HG03442 (cell line): Measurements from ENCODE around the gene TLE3.

Experiments
- ATAC-seq: cut with Tn5 transposase; IDR thresholded peaks from one replicate; pipeline ENCODE4 v1.9.1; 2021; ENCODE audit warnings: mild to moderate bottlenecking, moderate library complexity; ENCODE audit not compliant: unreplicated experiment

Gene TLE3

DNA sequence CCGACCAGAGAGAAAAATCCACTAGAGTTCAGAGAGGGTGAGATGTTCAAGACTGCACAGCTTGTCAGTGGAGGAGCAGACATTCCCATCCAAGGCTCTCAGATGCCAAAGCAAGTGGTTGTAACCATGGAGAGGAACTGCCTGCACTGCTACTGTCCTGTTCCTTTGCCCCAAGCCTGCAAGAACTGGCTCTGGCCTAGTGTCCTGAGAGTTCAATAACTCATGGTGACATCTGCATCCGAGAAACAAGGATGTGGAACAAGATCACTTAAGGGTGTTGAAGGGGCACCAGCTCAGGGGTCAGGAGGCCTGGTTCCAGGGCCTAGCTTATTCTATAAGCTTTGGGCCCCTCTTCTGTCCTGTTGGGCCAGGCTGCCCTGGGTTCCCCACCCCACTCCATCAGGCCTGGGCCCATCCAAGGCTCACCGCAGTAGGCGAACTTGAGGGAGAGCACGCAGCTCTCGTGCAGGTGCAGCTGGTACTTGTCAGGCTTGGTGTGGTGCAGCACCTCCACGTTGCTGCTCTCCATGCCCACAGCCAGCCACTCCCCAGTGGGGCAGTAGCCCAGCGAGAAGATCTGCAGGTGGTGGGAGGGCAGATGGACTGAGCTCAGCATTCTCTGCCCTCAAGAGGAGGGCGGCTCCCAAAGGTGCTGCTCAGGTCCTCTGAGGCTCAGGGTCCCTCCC lies 45.6 kb downstream of the TLE3 start:
- ATAC-seq, result no peak

DNA sequence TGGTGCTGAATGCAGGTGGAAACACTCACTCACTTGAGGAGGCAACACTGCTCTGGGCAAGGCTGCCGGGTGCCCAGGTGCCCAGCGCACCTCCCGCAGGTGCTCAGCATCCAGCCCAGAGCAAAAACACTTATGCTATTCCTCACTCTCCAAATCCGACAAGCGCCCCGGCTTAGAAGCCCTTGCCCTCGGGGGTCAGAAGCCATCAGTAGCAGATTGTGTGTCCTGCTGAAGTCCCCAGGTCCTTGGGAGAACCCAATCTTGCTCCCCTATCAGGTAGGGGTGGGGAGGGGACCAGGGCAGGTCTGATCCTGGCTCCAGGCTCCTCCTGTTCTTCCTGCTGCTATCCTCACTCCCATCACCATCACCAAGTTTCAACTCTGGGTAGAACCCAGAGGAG lies 46.7 kb downstream of the TLE3 start:
- ATAC-seq, result no peak

DNA sequence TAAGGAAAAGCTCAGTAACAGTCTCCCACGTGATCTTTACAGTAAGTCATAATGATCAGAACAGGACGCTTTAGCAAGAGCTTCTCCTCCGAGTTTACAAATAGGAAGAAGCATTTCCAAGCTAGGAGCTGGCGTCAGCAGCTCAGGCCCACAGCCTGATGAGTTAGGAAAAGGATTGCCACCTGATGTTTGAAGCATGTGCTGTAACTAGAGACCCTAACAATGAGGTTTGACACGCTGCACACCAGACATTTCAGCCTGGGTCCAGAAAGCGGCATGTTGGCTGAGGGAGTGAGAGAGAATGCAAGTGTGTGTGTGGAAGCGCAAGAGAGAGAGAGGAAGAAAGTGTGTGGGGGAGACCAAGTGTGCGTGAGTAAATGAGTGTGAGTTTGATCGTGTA lies 47.3 kb downstream of the TLE3 start:
- no peak for ATAC-seq

DNA sequence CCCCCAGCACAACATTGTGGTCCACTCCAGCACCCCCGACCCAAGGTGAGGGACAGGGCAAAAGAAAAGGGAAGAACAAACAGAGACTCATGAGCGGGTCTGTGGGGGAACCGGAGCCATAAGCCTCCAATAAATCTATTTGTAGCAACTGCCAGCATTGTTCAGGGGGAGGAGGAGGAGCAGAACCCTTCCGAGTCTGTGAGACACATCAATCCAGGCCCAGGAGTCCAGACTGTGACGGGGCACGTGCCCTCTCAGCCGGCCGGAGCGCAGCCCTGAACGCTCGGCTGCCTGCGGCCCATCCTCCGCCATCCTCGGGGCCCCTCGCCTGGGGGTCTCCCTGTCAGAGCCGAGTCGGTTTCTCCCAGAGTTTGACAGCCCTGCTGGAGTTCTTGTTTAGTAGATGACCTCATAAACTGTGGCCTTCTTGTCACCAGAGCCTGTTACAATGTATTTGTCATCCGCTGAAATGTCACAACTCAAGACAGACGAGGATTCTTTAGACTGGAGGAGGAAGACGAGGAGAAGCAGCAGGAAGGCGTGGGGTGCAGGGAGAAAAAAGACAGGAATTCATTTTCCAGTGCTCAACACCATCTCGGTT lies 47.9 kb downstream of the TLE3 start:
- no peak for ATAC-seq

DNA sequence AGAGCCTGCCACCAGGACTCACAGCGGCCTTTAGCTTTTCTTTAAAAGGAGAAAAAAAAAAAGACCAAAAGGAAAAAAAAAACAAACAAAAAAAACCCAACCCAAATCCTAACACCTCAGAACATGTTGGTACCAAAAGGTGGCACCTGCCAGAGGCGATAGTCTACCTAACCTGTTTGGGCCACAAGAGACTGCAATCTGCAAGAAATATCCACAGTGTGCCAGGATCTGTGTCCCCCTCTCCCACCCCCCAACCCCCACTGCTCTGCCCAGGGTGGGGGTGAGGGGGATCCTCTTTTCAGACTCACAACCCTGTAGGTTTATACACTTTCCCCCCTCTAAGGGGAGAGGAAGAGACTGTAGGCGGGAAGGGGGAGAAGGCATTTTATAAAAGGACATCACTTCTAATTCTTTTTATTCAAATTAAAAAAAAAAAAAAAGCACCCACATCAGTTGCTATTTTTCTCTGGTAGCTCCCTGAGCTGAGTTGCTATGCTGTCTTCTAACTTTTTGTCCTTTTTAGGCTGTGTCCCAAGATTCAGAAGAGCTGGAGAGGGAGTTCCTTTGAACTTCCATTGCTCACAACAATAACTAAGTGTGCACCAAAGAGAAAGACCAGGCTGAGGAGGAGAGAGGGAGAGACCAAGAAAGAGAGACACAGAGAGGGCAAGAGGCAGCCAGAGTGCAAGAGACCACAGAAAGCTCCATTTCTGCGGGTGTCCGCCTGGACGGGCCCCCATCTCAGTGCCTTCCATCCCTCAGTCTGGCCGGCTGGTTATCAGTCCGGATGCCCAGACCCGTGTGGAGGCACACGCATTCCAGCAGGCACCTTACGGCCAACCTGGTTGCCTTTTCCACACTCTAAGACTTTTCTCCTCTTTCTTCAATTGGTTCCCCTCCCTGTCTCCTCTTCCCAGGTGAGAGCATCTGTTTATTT lies 48.9 kb downstream of the TLE3 start:
- no peak for ATAC-seq

DNA sequence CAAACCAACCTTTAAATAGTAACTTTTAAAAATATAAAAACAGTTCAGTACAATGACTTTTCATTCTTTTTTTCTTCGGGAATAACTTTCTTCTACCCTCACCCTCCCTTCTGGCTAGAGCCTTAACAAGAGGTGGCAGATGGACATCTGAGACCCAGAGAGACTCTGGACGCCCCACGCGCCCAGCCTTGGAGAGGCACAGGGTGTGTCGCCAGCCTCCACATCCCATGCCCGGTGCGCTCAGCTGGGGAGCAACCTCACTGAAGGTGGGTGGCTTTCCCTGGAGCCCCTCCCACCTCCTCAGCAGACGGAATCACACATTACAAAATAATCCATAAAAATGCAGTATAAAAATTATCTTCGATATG lies 49.5 kb downstream of the TLE3 start:
- ATAC-seq, result no peak

DNA sequence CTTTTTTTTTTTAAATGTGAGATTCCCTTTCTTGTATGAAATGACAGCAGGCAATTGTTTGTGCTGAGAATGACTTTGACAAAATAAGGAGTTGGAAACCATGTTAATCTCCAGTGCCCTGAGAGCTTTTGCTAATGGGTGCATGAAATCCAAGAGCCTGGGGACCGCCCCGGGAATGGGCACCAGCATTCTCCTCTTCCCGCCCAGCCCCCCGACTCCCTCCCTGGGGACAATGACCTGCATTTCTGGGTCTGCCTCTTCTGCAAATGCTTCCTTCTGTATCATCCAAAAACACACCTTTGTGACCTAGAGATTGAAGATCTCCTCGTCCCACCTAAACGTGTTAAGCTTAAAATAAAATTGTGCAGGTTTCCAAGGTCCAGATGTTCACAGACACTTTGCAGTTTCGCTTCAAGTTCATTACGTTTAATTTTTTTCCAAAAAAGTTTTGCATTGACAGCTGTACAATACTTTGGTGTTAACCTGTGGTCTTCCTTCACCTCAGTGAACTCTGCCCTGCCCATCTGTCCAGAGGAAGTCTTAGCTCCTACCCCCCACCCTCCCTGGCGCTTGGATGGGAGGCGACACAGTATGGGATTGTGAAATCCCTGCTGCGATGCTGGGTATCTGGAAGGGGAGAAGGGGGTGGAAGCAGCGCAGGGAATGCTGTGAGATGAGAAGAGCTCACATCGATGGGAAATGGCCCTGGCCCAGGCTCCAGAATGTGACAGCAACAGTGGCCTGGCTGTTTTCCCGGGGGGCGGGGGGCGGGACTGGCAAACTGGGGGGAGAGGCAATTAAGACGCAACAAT lies 50.1 kb downstream of the TLE3 start:
- no peak for ATAC-seq

DNA sequence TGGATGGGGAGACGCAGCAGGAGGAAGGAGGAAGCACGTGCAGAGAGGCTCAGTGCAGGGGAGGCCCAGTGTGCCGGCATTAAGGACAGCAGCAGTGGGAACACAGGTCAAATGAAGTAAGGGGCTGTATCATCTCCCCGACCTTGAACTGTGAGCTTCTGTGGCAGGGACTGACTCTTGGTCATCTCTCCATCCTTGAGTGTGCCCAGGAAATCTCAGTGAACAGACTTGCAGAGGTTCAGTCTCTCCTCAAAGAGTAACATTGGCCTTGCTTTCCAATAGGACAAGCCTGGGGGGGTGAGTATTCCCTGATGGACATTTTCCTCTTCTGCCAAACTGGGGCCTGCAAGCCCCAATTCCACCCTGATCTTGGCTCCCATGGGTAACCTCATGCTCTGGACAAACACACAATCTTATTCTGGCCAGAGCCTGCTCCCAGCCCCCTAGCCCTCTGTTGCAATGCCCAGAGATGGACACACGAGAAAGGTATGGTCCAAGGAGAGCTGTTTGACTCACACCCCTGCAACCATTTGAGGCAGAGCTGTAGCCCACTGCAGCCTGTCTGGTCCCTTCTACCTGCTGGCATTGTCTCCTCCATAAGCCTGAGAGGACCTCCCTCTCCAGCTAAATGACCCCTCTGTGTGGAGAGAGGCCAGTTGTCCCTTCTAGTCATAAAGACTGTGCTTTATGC lies 50.9 kb downstream of the TLE3 start:
- ATAC-seq, result no peak

DNA sequence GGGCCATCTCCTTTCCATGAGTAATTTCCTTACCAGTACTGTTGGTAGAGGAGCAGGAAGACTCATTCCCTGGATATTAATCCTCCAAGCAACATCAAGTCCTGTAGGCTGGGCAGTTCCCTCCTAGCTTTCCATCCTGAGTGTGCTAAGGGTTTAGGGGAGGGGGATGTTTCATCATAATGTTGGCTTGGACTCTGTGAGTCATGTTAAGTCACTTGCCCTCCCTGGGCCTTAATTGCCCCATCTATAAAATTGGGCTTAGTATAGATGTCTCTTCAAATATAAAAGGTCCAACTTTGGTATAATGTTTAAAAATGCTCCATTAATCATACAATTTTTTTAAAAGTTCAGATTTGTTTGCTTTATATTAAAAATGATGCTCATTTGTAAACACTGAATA lies 52.7 kb downstream of the TLE3 start:
- ATAC-seq, result no peak

DNA sequence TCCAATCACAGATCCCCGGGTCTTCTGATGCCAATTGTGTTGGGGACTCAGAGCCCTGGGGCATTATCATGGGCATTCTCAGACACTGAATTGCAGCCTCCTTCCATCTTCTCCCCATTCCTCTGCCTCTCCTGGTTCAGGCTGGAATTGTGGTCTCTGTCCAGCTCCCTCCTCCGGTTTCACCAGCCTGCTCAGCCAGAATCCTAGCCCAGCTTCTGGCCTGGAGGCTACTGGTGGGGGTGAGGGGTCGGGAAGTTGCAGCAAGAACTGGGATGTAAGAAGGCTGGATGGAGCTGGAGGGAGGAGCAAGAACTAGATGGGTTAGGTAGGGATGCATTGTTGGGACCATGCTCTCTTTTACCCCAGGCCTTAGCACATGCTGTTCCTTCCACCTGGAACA lies 53.5 kb downstream of the TLE3 start:
- no peak for ATAC-seq

DNA sequence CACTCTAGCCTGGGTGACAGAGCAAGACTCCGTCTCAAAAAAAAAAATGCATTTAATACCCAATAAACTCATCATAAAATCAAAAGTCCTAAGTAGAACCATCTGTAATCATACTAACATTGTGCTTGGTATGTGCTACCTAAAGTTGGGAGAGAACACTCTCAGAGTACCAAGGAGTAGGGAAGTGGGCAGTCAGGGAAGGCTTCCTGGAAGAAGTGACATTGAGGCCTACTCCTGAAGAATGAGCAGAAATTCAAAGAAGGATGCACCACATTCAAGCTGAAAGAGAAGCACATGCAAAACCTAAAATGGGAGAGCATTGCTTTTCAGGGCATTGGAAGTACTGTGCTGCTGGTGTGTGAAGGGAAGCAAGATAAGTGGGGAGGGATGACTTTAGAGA lies 54.1 kb downstream of the TLE3 start:
- no peak for ATAC-seq

DNA sequence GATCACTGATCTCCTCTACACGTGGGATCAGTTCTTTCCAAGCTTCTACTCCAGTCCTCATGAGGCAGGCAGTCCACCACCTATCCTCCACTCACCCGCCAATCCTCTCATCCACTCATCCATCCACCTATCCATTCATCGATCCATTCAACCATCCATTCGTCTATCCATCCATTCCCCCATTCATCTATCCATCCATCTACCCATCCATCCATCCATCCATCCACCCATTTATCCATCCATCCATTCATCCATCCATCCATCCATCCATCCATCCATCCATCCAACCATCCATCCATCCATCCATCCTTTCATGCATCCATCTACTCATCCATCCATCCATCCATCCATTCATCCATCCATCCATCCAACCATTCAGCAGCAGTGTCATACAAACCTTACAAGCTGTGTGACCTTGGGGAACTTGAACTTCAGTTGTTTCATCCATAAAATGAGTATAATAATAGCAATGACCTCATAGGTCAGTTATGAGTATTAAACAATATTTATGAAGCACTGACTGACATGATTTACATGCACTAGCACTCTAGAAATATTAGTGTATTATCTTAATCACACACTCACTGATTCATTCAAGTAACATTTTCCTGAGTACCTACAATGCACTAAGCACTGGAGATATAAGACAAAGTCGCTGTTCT lies 55.0 kb downstream of the TLE3 start:
- ATAC-seq, result no peak

DNA sequence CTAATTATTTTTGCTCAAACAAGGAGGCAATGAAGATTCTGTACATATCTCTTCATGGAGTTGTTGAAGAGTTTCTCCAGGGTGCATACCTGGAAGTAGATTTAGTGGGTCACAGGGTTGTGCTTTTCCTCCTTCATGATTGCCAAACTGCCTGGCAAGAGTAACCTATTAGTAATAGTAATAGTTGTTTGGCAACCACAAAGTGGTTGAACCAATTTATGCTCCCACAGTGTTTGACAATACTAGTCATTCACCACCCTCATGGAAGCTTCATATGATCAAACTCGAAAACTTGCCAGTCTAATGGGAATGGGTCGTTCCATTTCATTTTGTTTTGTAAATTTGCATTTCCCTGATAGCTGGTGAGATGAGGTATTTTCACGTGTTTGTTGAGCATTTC lies 57.8 kb downstream of the TLE3 start:
- no peak for ATAC-seq

DNA sequence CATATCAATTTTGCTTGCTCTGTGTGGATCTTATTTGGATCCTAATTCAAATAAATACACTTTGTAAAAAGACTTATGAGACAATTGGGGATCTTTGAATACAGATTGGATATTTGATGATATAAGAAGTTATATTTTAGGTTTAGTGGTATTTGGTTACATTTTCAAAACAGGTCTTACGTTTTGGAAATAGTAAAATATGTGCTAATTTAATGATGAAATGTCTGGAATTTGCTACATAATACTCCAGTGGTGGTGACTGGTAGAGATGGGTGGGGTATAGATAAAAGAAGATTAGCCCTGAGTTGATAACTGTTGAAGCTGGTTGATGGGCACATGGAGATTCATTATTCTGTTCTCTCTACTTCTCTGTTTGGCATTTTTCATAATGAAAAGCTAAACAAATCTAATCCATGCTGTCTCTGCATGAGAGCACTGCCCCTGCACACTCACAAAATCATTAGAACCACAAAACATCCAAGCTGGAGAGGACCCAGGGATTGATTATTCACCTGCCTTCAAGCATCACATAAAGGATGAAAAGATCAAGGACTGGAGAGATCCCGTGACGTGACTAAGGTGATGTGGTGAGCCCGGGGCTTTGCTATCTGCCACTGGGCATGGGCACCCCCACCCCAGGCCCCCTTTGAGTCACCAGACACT lies 58.9 kb downstream of the TLE3 start:
- no peak for ATAC-seq

DNA sequence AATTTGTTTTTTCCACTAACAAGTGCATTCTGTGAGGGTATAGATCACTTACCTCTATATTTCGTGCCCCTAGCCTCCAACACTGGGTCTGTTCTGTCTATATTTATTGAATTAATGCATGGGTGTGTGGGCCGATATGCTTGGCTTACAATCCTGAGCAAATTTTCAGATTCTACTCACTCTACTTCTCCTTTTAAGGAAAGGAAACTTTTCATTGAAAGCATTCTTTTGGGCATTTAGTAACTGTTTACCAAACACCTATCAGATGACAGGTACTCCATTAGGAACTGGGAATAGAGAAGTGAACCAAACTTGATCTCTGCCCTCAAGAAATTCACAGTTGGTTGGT lies 60.5 kb downstream of the TLE3 start:
- ATAC-seq, result no peak

DNA sequence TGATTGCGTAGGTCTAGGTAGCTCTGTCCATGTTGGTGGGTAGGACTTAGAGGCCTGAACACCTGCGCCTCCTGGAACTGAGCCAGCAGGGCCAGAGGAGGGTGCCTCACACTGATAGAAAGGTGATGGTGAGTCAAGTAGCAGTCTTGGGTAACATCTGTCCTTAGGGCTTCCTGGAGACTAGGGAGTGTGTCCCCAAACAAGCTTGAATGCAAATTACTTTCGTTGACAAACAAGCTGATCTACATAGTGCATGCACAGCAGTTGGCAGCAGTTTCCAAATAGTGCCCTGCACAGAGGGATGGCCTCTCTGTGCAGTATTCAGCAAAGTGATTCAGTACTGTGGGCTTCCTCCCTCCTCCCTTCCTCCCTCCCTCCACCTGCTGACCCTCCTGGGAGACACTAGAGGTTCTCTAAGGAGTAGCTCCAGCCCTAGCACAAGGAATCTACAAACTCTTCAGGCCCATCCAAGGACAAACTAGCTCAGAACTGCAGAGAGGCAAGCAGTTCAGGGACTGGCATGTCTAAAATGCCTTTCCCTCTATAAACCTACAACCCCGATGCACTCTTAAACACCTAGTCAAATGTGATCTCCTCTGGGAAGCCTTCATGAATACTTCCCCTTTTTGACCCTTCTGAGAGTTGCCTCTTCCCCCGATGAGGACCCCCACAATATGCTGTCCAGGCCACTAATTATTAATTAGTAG lies 61.0 kb downstream of the TLE3 start:
- ATAC-seq, result peak; percentile 80

DNA sequence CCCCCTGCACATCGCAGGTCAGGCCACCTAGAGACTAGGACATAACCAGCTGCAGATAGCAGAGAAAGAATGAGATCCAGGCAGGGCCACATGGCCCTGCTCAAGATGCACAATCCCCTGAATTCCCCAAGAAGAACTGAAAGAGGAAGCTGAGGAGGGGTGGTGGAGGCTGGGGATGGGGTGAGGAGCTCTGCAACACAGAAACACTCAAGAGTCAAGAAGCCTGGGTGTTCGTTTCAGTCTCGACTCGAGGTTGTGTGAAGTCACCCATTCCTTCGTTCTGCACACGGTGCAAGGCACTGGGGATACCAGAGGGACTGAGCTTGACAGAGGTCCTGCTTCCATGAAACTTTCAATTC lies 62.0 kb downstream of the TLE3 start:
- peak; percentile 37 for ATAC-seq

DNA sequence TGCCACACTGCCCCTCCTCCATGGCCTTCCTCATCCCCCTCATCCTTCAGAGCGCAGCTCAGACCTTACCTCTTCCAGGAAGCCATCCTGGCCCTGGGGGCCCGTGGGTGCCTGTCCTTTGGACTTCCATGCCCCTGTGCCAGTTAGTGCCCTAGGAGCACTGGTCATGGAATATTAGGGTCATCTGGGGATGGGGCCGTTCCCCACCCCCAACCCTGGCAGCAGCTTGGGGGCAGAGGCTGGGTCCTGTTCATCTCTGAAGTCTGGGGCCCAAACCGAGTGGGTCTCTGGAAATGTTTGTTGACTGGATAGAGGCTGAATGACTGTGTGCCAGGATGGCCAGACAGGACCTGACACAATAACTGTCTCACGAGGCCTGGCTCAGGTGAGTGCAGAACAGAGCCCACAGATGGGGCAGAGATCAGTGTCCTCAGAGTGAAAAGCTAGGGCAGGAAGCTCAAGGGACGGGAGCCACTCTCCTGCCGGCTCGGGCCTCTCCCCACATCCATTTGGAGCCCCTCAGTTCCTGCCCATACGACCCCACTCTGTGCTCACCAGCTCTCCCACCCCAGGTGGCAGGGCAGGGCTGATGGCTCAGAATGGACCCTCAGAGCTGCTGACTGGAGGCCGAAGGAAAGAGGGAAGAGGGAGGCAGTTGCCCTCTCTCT lies 62.5 kb downstream of the TLE3 start:
- ATAC-seq, result no peak

DNA sequence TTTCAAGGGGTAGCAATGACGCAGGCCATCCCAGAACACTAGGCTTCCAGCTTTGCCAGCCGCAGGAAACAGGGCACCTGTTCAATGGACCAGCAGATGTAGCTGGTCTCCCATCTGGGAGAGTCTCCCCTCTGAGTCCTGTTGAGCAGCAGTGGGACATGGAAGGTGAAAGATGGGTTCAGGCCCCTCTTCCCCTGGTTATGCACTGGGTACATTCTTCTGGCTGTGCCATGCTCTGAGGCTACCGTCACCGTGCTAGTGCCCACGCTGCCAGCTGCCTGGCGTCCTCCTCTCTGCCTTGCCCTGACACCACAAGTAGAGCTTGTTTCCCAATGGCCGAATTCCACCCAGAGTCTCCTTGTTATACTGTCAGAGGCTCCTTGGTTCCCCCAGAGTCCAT lies 63.1 kb downstream of the TLE3 start:
- ATAC-seq, result no peak
